SK-N-SH (cell line): Measurements from ENCODE around the gene FKBP7.

Experiments
- JUND ChIP-seq: IDR thresholded peaks from 2 replicates; pipeline ENCODE4 v1.4.0; 2012
- TF ChIP-seq, protein P1 (sequence below): IDR thresholded peaks from 2 replicates; pipeline ENCODE4 v1.4.0; 2012; ENCODE audit warnings: low read depth, borderline replicate concordance
- TF ChIP-seq, protein P2 (sequence below): IDR thresholded peaks from 2 replicates; pipeline ENCODE4 v1.4.0; 2012; ENCODE audit warnings: low read depth
- TF ChIP-seq, protein P3 (sequence below): fragments of 200-600 bp; sonication (generic); IDR thresholded peaks from 2 replicates; pipeline ENCODE4 v1.6.1; 2017; ENCODE audit warnings: antibody characterized with exemption, mild to moderate bottlenecking, moderate library complexity

DNA sequence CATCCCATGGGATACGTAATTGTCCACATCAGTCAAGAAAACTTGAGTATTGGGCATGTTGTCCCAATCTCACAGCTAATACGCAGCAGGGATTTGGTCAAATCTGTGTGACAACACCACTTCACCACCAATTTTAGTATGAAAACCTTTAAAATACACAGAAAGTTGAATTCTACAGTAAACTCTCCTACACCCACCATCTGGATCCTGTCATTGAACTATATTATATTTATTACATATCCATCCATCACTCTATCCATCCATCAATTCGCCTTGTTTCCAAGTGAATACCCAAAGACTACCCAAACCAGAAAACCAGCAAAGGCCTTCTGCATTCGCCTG lies 846 bp upstream of the FKBP7 start:
- TF ChIP-seq, protein P1, sequence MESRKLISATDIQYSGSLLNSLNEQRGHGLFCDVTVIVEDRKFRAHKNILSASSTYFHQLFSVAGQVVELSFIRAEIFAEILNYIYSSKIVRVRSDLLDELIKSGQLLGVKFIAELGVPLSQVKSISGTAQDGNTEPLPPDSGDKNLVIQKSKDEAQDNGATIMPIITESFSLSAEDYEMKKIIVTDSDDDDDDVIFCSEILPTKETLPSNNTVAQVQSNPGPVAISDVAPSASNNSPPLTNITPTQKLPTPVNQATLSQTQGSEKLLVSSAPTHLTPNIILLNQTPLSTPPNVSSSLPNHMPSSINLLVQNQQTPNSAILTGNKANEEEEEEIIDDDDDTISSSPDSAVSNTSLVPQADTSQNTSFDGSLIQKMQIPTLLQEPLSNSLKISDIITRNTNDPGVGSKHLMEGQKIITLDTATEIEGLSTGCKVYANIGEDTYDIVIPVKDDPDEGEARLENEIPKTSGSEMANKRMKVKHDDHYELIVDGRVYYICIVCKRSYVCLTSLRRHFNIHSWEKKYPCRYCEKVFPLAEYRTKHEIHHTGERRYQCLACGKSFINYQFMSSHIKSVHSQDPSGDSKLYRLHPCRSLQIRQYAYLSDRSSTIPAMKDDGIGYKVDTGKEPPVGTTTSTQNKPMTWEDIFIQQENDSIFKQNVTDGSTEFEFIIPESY: no peak
- TF ChIP-seq, protein P2, sequence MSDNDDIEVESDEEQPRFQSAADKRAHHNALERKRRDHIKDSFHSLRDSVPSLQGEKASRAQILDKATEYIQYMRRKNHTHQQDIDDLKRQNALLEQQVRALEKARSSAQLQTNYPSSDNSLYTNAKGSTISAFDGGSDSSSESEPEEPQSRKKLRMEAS: no peak
- TF ChIP-seq, protein P3, sequence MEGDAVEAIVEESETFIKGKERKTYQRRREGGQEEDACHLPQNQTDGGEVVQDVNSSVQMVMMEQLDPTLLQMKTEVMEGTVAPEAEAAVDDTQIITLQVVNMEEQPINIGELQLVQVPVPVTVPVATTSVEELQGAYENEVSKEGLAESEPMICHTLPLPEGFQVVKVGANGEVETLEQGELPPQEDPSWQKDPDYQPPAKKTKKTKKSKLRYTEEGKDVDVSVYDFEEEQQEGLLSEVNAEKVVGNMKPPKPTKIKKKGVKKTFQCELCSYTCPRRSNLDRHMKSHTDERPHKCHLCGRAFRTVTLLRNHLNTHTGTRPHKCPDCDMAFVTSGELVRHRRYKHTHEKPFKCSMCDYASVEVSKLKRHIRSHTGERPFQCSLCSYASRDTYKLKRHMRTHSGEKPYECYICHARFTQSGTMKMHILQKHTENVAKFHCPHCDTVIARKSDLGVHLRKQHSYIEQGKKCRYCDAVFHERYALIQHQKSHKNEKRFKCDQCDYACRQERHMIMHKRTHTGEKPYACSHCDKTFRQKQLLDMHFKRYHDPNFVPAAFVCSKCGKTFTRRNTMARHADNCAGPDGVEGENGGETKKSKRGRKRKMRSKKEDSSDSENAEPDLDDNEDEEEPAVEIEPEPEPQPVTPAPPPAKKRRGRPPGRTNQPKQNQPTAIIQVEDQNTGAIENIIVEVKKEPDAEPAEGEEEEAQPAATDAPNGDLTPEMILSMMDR: no peak
- no peak for TF ChIP-seq JUND
